Measurements from ENCODE around the gene EHMT1. TPM values are rescaled to one million over a fixed set of nuclear protein-coding genes. Genes with fewer than 3 reads are reported as not detected.

EHMT1 gene
- polyA plus RNA-seq, 3 donors, result 10.1 to 46.5 (median 15.0) TPM

DNA sequence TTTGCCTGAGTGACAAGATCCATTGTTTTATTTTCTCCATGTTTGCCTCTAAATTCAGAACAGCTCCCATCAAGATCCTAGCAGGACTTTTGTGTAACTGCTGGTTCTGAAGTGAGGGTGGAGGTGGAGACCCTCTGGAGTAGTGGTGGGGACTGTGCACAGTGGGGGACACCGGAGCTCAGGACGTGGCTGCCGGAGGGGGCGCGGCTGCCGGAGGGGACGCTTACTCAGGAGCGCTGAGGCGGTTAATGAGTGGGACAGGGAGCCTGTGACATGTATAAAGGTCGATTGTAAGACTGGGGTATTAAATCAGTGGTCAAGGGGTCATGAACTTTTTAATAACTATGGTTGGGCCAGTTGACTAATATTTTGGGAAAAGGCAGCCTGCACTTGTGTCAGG, 131.8 kb downstream of the EHMT1 start:
- peaks cover 82 to 94% of the 10 kb centered on the region in 2 donors for H3K36me3 Mint-ChIP-seq
- TF ChIP-seq, protein P1, sequence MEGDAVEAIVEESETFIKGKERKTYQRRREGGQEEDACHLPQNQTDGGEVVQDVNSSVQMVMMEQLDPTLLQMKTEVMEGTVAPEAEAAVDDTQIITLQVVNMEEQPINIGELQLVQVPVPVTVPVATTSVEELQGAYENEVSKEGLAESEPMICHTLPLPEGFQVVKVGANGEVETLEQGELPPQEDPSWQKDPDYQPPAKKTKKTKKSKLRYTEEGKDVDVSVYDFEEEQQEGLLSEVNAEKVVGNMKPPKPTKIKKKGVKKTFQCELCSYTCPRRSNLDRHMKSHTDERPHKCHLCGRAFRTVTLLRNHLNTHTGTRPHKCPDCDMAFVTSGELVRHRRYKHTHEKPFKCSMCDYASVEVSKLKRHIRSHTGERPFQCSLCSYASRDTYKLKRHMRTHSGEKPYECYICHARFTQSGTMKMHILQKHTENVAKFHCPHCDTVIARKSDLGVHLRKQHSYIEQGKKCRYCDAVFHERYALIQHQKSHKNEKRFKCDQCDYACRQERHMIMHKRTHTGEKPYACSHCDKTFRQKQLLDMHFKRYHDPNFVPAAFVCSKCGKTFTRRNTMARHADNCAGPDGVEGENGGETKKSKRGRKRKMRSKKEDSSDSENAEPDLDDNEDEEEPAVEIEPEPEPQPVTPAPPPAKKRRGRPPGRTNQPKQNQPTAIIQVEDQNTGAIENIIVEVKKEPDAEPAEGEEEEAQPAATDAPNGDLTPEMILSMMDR (IDR thresholded peaks at IDR 0.05), result no peak
- Histone ChIP-seq H4K20me1 (ENCODE audit: insufficient read depth, low read length) (peaks cover 10% of the 10 kb centered on the region), H3K9me3 (replicated peaks in 1 of 2; ENCODE audit: control insufficient read depth in 1 of 2, insufficient read depth in 1 of 2, low read length in 2 of 2) (peaks cover 11 to 19% of the 10 kb centered on the region in 2 donors), H3K36me3 (replicated peaks in 1 of 2; ENCODE audit: control insufficient read depth in 1 of 2, insufficient read depth in 2 of 2, low read length in 2 of 2) (peaks cover 84 to 97% of the 10 kb centered on the region in 2 donors), H3K79me2 (ENCODE audit: insufficient read depth, low read length) (no peaks in the 10 kb centered on the region), H3K27ac (ENCODE audit: low read depth in 1 of 2, low read length in 2 of 2) (no peak overlapping the region), H3K4me2 (replicated peaks; ENCODE audit: extremely low read depth, low read length, poor library complexity, severe bottlenecking) (no peak overlapping the region), H3K9ac (ENCODE audit: insufficient read depth, low read length, poor library complexity, severe bottlenecking) (no peak overlapping the region), H3K4me1 (ENCODE audit: control insufficient read depth in 1 of 2, insufficient read depth in 2 of 2, low read length in 2 of 2) (peaks cover 0 to 5% of the 10 kb centered on the region in 2 donors), H2AFZ (ENCODE audit: insufficient read depth, low read depth, low read length, poor library complexity, severe bottlenecking) (no peak overlapping the region), H3K27me3 (ENCODE audit: control insufficient read depth in 2 of 2, insufficient read depth in 2 of 2, low read length in 2 of 2) (no peaks in the 10 kb centered on the region), H3K4me3 (replicated peaks in 1 of 3; ENCODE audit: low read depth in 2 of 3, low read length in 3 of 3) (no peak overlapping the region)
- intact Hi-C loops (cut with micrococcal nuclease), result no loop called here
- no peak overlapping the region for H3K4me3 Mint-ChIP-seq
- H3K4me1 Mint-ChIP-seq, result peaks cover 4% of the 10 kb centered on the region
- 97% methylated on average over 10 of the region's 10 CpGs for WGBS (ENCODE audit: insufficient coverage)
- H3K27me3 Mint-ChIP-seq (ENCODE audit: low read depth in 3 of 3), result no peaks in the 10 kb centered on the region
- H3K9me3 Mint-ChIP-seq, result peaks cover 13 to 28% (median 17%) of the 10 kb centered on the region in 7 donors
- no peak for DNase-seq
- H3K27ac Mint-ChIP-seq, result no peak overlapping the region

DNA sequence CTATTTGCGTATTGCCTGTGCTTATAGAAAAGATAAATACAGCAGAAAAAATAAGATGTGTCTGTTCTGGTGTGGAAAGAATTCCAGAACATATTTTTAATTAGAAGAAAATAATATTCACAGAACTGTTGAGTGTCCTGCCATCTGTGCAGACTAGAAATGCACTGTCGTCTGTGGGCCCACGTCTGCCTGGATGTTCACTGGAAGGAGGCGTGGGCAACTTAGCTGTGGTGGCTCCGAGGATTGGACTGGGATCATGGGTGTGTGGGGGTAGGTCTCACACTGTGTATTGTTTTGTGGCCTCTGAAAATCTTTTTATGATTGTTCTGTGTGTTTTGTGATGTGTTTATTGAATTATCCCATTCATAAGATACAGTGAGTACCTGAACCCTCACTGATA, 132.8 kb downstream of the EHMT1 start:
- DNase-seq, result no peak
- Mint-ChIP-seq H3K4me1 (no peaks in the 10 kb centered on the region), H3K27ac (no peak overlapping the region), H3K9me3 (peaks cover 13 to 28% (median 19%) of the 10 kb centered on the region in 7 donors), H3K4me3 (no peak overlapping the region), H3K36me3 (peaks cover 88 to 94% of the 10 kb centered on the region in 2 donors), H3K27me3 (ENCODE audit: low read depth in 3 of 3) (no peaks in the 10 kb centered on the region)
- Histone ChIP-seq H2AFZ (ENCODE audit: insufficient read depth, low read depth, low read length, poor library complexity, severe bottlenecking) (no peak overlapping the region), H3K27me3 (ENCODE audit: control insufficient read depth in 2 of 2, insufficient read depth in 2 of 2, low read length in 2 of 2) (no peaks in the 10 kb centered on the region), H4K20me1 (ENCODE audit: insufficient read depth, low read length) (peaks cover 11% of the 10 kb centered on the region), H3K4me3 (replicated peaks in 1 of 3; ENCODE audit: low read depth in 2 of 3, low read length in 3 of 3) (no peak overlapping the region), H3K4me1 (ENCODE audit: control insufficient read depth in 1 of 2, insufficient read depth in 2 of 2, low read length in 2 of 2) (no peaks in the 10 kb centered on the region), H3K9me3 (replicated peaks in 1 of 2; ENCODE audit: control insufficient read depth in 1 of 2, insufficient read depth in 1 of 2, low read length in 2 of 2) (peaks cover 12 to 20% of the 10 kb centered on the region in 2 donors), H3K36me3 (replicated peaks in 1 of 2; ENCODE audit: control insufficient read depth in 1 of 2, insufficient read depth in 2 of 2, low read length in 2 of 2) (peaks cover 83 to 97% of the 10 kb centered on the region in 2 donors), H3K4me2 (replicated peaks; ENCODE audit: extremely low read depth, low read length, poor library complexity, severe bottlenecking) (no peak overlapping the region), H3K9ac (ENCODE audit: insufficient read depth, low read length, poor library complexity, severe bottlenecking) (no peak overlapping the region), H3K27ac (ENCODE audit: low read depth in 1 of 2, low read length in 2 of 2) (no peak overlapping the region), H3K79me2 (ENCODE audit: insufficient read depth, low read length) (no peaks in the 10 kb centered on the region)
- intact Hi-C loops (cut with micrococcal nuclease), result no loop called here
- TF ChIP-seq, protein P1 (IDR thresholded peaks at IDR 0.05), result no peak
- WGBS (ENCODE audit: insufficient coverage), result 97% methylated on average over 4 of the region's 5 CpGs
